ENCODE results near the gene ALMS1.

GRCh38 chr2:73561422-73561821 lies 175.8 kb downstream of the ALMS1 start:
- TF ChIP-seq CTCF (IDR thresholded peaks at IDR 0.05) (no peak), EP300 (IDR thresholded peaks at IDR 0.05) (no peak)

Measured in ovary (tissue), 3 donors.